Stimulated activated naive CD8-positive, alpha-beta T cell treated with anti-CD3 and anti-CD28 coated beads, Interleukin-15, Interleukin-2, amounts not matched to agents 100 U/mL and 50 U/mL, for 24 hours (primary cell): ENCODE measurements around the gene HVCN1.

Experiments
- ATAC-seq: fragments of 150-1000 bp; cut with Tn5 transposase; one replicate; pipeline ENCODE4 v1.10.0; 2021
- DNase-seq: peaks from one replicate; pipeline ENCODE4 v3.0.0; 2021

The HVCN1 gene

GRCh38 chr12:110699591-110700445 is 10.9 kb upstream of the HVCN1 start:
- no peak for ATAC-seq
- no peak for DNase-seq

DNA sequence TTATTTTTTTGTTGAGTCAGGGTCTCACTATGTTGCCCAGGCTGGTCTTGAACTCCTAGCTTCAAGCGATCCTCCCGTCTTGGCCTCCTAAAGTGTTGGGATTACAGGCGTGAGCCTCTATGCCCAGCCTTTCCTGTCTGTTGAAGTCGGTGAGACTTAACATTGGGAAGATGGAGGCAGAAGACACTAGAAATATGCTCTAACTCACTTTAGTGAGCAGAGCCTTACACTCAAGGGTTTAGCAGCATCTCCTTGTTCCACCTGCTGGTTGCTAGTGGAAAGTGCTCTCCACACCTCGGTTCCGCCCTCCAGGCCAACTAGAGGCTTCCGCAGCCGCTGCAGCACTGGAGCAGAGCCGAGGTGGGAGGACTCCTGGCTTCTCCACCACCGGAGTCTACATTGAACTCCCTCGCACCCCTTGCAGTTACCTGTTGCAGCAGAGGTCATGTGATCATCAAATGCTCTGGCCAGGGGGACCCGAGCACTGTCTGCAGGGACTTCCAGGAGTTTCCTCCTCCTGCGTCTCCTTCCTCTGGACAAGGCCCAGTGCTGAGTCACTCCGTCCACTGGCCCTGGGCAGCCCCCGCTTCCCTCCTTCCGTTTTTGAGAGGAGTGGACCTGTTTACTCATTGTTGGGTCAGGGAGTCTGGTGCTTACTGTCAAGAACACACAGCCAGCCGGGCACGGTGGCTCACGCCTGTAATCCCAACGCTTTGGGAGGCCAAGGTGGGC is 9.4 kb upstream of the HVCN1 start:
- DNase-seq (peak; percentile 79), ATAC-seq (peak; percentile 100)

GRCh38 chr12:110697236-110697635 is 8.3 kb upstream of the HVCN1 start:
- DNase-seq (no peak), ATAC-seq (no peak)

DNA sequence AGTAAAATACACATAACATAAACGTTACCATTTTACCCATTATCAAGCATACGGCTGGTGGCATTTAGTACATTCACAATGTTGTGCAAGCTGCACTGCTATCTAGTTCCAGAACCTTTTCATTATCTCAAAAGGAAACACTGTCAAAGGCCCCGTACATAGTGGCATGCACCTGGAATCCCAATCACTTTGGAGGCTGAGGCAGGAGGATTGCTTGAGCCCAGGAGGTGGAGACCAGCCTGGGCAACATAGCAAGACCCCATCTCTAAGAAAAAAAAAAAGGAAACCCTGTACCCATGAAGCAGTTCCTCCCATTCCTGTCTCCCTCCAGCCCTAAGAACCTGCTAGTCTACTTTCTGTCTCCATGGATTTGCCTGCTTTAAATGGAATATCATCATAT is 7.4 kb upstream of the HVCN1 start:
- no peak for ATAC-seq
- no peak for DNase-seq

GRCh38 chr12:110694330-110694901 is 5.5 kb upstream of the HVCN1 start:
- ATAC-seq, result no peak

GRCh38 chr12:110693731-110694130 is 4.8 kb upstream of the HVCN1 start:
- DNase-seq (no peak), ATAC-seq (no peak)

More at GRCh38 chr12:110694330-110694901, 5.5 kb upstream of the HVCN1 start:
- no peak for DNase-seq

DNA sequence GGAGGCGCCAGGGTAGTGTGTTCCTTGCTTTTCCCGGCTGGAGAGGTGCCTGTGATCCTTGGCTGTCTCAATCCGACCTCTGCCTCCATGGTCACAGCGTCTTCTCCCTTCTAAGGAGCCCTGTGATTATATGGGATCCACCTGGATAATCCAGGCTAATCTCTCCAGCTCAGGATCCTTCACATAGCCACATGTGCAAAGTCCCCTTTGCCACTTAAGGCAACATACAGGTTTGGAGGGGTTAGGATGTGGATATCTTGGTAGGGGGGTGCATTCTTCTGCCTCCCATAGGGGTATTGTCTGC is 1.2 kb upstream of the HVCN1 start:
- ATAC-seq (no peak), DNase-seq (no peak)

- peak; percentile 72 for DNase-seq
- ATAC-seq, result peak; percentile 83
These were observed 589 bp upstream of the HVCN1 start for GRCh38 chr12:110689281-110690126.

DNA sequence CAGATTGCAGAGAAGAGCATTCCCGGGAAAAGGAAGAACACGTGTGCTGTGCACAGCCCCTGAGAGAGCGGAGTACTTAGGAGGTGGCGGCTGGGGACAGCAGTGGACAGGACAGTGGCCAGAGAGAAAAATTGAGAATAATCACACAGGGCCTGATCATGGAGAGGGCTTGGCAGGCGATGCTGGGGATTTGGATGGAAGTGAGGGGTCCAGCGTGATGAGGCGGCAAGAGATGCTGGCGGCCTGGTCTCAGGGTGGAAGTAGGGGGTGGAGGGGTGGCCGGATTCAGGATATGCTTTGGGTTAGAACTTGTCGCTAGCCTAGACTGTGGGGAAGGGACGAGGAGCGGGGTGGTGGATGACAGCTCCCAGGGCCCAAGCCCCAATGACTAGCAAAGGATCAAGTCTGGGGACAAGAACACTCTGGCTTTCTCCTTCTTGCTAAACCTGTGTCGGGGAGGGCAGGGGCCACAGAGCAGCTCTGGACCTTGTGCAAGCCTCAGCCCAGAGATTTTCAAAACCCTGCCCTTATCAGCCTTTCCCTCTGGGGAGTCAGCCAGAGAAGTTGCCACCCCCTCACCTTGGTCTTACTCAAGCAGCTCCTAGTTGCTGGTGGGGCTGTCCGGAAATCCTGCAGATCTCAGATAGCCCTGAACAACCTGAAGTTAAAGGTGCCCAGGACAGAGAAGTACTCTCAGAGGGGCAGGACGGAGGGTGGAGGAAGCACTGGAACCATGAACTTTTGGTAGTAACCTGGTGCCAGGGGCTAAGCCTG is 1.3 kb downstream of the HVCN1 start:
- DNase-seq (no peak), ATAC-seq (no peak)

- DNase-seq (no peak), ATAC-seq (no peak)
These were observed 2.5 kb downstream of the HVCN1 start for GRCh38 chr12:110686294-110686903.

GRCh38 chr12:110684312-110684836 is 4.5 kb downstream of the HVCN1 start:
- ATAC-seq (no peak), DNase-seq (no peak)

- DNase-seq (no peak), ATAC-seq (no peak)
These were observed 5.0 kb downstream of the HVCN1 start for GRCh38 chr12:110683888-110684287.

GRCh38 chr12:110680032-110680431 is 8.9 kb downstream of the HVCN1 start:
- ATAC-seq, result no peak

GRCh38 chr12:110679201-110679600 is 9.7 kb downstream of the HVCN1 start:
- ATAC-seq (no peak), DNase-seq (no peak)

More at GRCh38 chr12:110680032-110680431, 8.9 kb downstream of the HVCN1 start:
- no peak for DNase-seq

DNA sequence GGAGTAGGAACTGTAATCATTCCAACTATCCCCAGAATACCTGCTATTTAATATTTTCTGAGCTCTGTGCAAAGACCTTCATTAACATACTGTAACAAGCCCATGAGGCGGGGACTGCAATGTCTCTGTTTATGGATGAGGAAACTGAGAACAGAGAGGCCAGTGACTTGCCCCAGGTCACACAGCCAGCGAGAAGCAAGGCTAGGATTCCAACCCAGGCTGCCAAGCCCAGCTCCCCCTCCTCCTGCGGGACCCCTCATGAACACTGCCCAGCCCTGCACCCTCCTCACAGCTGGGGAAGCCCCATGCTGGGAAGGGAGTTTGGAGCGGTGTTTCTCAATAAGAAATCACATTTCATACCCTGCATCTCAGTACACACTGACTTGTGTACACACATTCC is 10.9 kb downstream of the HVCN1 start:
- DNase-seq, result no peak
- peak; percentile 21 for ATAC-seq

- DNase-seq, result no peak
- ATAC-seq, result peak; percentile 23
These were observed 11.6 kb downstream of the HVCN1 start for GRCh38 chr12:110677206-110677911.

- DNase-seq (no peak), ATAC-seq (no peak)
These were observed 12.7 kb downstream of the HVCN1 start for GRCh38 chr12:110676171-110676570.

- ATAC-seq (peak; percentile 62), DNase-seq (peak; percentile 69)
These were observed 18.7 kb downstream of the HVCN1 start for GRCh38 chr12:110670161-110670701.

DNA sequence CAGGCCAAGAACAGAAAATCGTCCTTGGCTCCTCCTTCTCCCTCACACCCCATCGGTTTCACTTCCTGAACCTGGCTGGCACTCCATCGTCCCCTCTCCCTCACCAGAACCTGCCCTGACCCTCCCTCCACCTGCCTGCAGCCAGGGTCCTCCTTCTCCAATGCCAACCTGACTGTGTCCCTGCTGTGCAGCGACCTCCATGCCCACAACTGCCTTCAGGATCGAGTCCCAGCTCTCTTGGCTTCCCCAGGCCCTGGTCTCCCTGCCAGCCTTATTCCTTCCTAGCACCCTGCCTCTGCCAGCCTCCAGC is 19.8 kb downstream of the HVCN1 start:
- no peak for DNase-seq
- no peak for ATAC-seq
